Astrocyte (in vitro differentiated cells and primary cell): ENCODE results near the gene UNKL. TPM values are rescaled to one million over a fixed set of nuclear protein-coding genes. Genes with fewer than 3 reads are reported as not detected.

ENCODE experiments used
- DNase-seq: peaks from one replicate; pipeline ENCODE4 v3.0.0-alpha.2; 2010; ENCODE audit warnings: low read depth
- FAIRE-seq: peaks from 2 replicates; lab custom pipeline; 2011; peaks lifted over from hg19 to GRCh38; lab: Jason Lieb, UNC
- H2AFZ ChIP-seq: 2 replicates; pipeline ENCODE4 v1.6.0; 2012; ENCODE audit warnings: low read depth, low read length, inconsistent platforms
- H3K27ac ChIP-seq: 2 replicates; pipeline ENCODE4 v1.5.1; 2011; ENCODE audit warnings: low read depth, low read length, inconsistent platforms
- H3K27me3 ChIP-seq: 2 replicates; pipeline ENCODE4 v1.6.0; 2011; ENCODE audit warnings: low read length, inconsistent platforms; ENCODE audit not compliant: insufficient read depth
- H3K36me3 ChIP-seq: 2 replicates; pipeline ENCODE4 v1.5.1; 2011; ENCODE audit warnings: low read length, inconsistent platforms; ENCODE audit not compliant: insufficient read depth
- H3K4me1 ChIP-seq: 2 replicates; pipeline ENCODE4 v1.5.1; 2011; ENCODE audit warnings: low read length, inconsistent platforms; ENCODE audit not compliant: insufficient read depth
- H3K4me2 ChIP-seq: 2 replicates; pipeline ENCODE4 v1.6.0; 2012; ENCODE audit warnings: low read length, inconsistent platforms
- H3K4me3 ChIP-seq: 2 replicates; pipeline ENCODE4 v1.5.1; 2011; ENCODE audit warnings: low read depth, mild to moderate bottlenecking, low read length, inconsistent platforms; ENCODE audit not compliant: insufficient read depth
- H3K79me2 ChIP-seq: 2 replicates; pipeline ENCODE4 v1.6.0; 2012; ENCODE audit warnings: mild to moderate bottlenecking, low read length, inconsistent platforms; ENCODE audit not compliant: insufficient read depth
- H3K9ac ChIP-seq: 2 replicates; pipeline ENCODE4 v1.6.0; 2012; ENCODE audit warnings: mild to moderate bottlenecking, low read length, inconsistent platforms
- H3K9me3 ChIP-seq: 2 replicates; pipeline ENCODE4 v1.5.1; 2012; ENCODE audit warnings: low read depth, mild to moderate bottlenecking, low read length, inconsistent platforms; ENCODE audit not compliant: insufficient read depth
- H4K20me1 ChIP-seq: 2 replicates; pipeline ENCODE4 v1.6.0; 2012; ENCODE audit warnings: low read length, inconsistent platforms; ENCODE audit not compliant: insufficient read depth
- H3K27ac Mint-ChIP-seq: one replicate; pipeline ENCODE4 v1.8.0; 2021; ENCODE audit warnings: mild to moderate bottlenecking, mixed read lengths; ENCODE audit not compliant: unreplicated experiment
- H3K27me3 Mint-ChIP-seq: one replicate; pipeline ENCODE4 v1.8.0; 2021; ENCODE audit warnings: low read depth, mixed read lengths; ENCODE audit not compliant: unreplicated experiment
- H3K36me3 Mint-ChIP-seq: one replicate; pipeline ENCODE4 v1.8.0; 2021; ENCODE audit warnings: low read depth, mixed read lengths; ENCODE audit not compliant: unreplicated experiment
- H3K4me1 Mint-ChIP-seq: one replicate; pipeline ENCODE4 v1.8.0; 2021; ENCODE audit warnings: low read depth, mixed read lengths; ENCODE audit not compliant: unreplicated experiment
- H3K4me3 Mint-ChIP-seq: one replicate; pipeline ENCODE4 v1.8.0; 2021; ENCODE audit warnings: mild to moderate bottlenecking, moderate library complexity, mixed read lengths; ENCODE audit not compliant: unreplicated experiment
- H3K9me3 Mint-ChIP-seq: one replicate; pipeline ENCODE4 v1.8.0; 2021; ENCODE audit warnings: mild to moderate bottlenecking, mixed read lengths; ENCODE audit not compliant: unreplicated experiment
- EZH2 ChIP-seq: IDR thresholded peaks from 2 replicates; pipeline ENCODE4 v1.6.1; 2012; ENCODE audit warnings: mild to moderate bottlenecking, low read length, inconsistent platforms; ENCODE audit not compliant: insufficient read depth
- total RNA-seq: library from RNA; stranded (reverse); gene quantifications from 2 replicates; pipeline ENCODE4 v1.2.1, GENCODE V29; 2021
- TF ChIP-seq, protein P1 (sequence below): IDR thresholded peaks from 2 replicates; pipeline ENCODE4 v1.5.1; 2011; ENCODE audit warnings: low read depth, mild to moderate bottlenecking, inconsistent platforms, low read length, moderate library complexity; ENCODE audit not compliant: insufficient read depth

The UNKL gene
- total RNA-seq, 1 donor from 2014 or later = 10.7 TPM

DNA sequence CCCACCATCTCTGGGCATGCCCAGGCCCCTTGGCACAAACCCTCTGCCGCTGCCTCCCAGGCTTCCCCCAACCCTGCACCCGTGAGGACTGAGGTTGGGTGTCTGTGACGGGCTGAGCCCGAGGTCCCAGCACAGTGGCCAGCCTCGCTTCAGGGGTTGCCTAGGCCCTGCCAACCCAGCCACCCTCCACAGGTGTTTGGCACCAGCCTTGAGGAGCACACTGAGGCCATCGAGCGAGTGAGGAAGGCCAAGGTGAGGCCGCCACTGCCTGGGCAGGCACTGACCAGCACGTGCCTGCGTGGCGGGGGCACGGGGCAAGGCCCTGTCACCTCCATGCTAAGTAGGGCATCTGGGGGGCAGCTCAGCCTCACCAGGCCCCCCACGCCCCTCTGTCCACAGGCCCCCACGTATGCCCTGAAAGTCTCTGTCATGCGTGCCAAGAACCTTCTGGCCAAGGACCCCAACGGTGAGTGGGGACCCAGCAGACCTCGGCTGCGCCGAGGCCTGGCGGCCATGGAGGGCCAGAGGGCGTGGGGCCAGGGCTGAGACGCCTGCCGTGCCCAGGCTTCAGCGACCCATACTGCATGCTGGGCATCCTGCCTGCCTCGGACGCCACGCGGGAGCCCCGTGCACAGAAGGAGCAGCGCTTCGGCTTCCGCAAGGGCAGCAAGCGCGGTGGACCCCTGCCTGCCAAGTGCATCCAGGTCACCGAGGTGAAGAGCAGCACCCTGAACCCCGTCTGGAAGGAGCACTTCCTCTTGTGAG, 73.6 kb downstream of the UNKL start:
- no peak overlapping the region for H3K4me3 Mint-ChIP-seq
- no peaks in the 10 kb centered on the region for H3K4me1 ChIP-seq

DNA sequence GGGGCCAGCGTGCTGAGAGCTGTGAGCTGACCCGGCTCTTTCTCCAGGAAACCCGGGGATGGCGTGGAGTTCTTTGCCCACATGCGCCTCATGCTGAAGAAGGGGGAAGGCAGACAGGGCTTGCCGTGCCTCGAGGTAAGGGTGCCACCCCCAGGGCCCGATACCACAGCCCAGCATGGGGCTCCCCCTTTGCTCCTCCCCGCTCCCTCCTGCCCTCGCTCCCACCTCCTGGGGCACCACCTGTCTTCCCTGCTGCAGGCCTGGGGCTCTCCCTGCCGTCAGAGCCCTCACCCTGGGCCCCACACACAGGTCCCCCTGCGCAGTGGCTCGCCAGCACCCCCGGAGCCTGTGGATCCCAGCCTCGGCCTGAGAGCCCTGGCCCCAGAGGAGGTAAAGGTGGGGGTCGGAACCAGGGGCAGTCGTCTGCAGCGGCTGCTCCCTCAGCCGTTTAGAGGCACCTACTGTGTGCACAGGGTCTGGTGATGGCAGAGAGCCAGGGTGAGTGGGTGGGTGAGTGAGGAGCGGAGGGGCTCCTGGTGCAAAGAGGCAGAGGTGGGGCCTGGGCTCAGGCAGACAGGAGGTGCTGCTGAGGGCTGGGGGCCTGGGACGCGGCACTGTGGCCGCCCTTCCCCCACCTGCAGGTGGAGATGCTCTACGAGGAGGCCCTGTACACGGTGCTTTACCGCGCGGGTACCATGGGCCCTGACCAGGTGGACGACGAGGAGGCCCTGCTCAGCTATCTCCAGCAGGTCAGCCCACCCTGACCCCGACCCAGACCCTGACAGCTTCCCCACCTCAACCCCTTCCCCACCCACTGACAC, 75.4 kb downstream of the UNKL start:
- DNase-seq = no peak
- no peak overlapping the region for H3K4me3 ChIP-seq
- Mint-ChIP-seq H3K4me1 (peaks cover 5% of the 10 kb centered on the region), H3K27me3 (peaks cover 34% of the 10 kb centered on the region), H3K27ac (no peak overlapping the region), H3K4me3 (no peak overlapping the region), H3K36me3 (no peaks in the 10 kb centered on the region), H3K9me3 (no peaks in the 10 kb centered on the region)
- H3K27ac ChIP-seq = no peak overlapping the region
- H4K20me1 ChIP-seq = no peaks in the 10 kb centered on the region
- no peak for FAIRE-seq
- no peak overlapping the region for H2AFZ ChIP-seq
- no peaks in the 10 kb centered on the region for H3K36me3 ChIP-seq
- H3K9me3 ChIP-seq = no peaks in the 10 kb centered on the region
- H3K79me2 ChIP-seq = no peaks in the 10 kb centered on the region
- TF ChIP-seq EZH2 = no peak
- TF ChIP-seq, protein P1, sequence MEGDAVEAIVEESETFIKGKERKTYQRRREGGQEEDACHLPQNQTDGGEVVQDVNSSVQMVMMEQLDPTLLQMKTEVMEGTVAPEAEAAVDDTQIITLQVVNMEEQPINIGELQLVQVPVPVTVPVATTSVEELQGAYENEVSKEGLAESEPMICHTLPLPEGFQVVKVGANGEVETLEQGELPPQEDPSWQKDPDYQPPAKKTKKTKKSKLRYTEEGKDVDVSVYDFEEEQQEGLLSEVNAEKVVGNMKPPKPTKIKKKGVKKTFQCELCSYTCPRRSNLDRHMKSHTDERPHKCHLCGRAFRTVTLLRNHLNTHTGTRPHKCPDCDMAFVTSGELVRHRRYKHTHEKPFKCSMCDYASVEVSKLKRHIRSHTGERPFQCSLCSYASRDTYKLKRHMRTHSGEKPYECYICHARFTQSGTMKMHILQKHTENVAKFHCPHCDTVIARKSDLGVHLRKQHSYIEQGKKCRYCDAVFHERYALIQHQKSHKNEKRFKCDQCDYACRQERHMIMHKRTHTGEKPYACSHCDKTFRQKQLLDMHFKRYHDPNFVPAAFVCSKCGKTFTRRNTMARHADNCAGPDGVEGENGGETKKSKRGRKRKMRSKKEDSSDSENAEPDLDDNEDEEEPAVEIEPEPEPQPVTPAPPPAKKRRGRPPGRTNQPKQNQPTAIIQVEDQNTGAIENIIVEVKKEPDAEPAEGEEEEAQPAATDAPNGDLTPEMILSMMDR = no peak
- H3K4me2 ChIP-seq = no peak overlapping the region
- peaks cover 25% of the 10 kb centered on the region for H3K27me3 ChIP-seq
- no peaks in the 10 kb centered on the region for H3K4me1 ChIP-seq
- no peak overlapping the region for H3K9ac ChIP-seq

More for the DNA sequence above, 73.6 kb downstream of the UNKL start:
- TF ChIP-seq, protein P1 = no peak
- no peak for TF ChIP-seq EZH2
- Histone ChIP-seq H3K9ac (no peak overlapping the region), H3K79me2 (no peaks in the 10 kb centered on the region), H3K9me3 (no peaks in the 10 kb centered on the region), H4K20me1 (no peaks in the 10 kb centered on the region), H2AFZ (no peak overlapping the region), H3K27ac (no peak overlapping the region), H3K4me3 (no peak overlapping the region), H3K36me3 (no peaks in the 10 kb centered on the region), H3K27me3 (peaks cover 9% of the 10 kb centered on the region), H3K4me2 (no peak overlapping the region)
- Mint-ChIP-seq H3K27ac (no peak overlapping the region), H3K27me3 (peaks cover 19% of the 10 kb centered on the region), H3K36me3 (no peaks in the 10 kb centered on the region), H3K4me1 (peaks cover 5% of the 10 kb centered on the region), H3K9me3 (no peaks in the 10 kb centered on the region)
- FAIRE-seq (no peak), DNase-seq (no peak)
